ENCODE data around the gene NPHP4.

Gene NPHP4

GRCh38 chr1:5915587-5916571 lies 76.3 kb downstream of the NPHP4 start:
- peak; percentile 41 to 43 for DNase-seq (ENCODE audit: low read depth in 1 of 2, low spot score in 1 of 2)
- no peak for TF ChIP-seq JUND (IDR thresholded peaks at IDR 0.05; ENCODE audit: low read depth)
- in situ Hi-C loops (cut with HindIII; ENCODE audit: low pct_unique_long_range_greater_than_20kb, low sequenced_read_pairs), result no loop called here

- in situ Hi-C loops (cut with HindIII; ENCODE audit: low pct_unique_long_range_greater_than_20kb, low sequenced_read_pairs), result no loop called here
- TF ChIP-seq JUND (IDR thresholded peaks at IDR 0.05; ENCODE audit: low read depth), result no peak
- DNase-seq (ENCODE audit: low read depth in 1 of 2, low spot score in 1 of 2), result no peak
These were observed 77.4 kb downstream of the NPHP4 start for GRCh38 chr1:5914676-5915365.

GRCh38 chr1:5913876-5914275 lies 78.3 kb downstream of the NPHP4 start:
- no peak for DNase-seq (ENCODE audit: low read depth in 1 of 2, low spot score in 1 of 2)
- in situ Hi-C loops (cut with HindIII; ENCODE audit: low pct_unique_long_range_greater_than_20kb, low sequenced_read_pairs), result no loop called here
- TF ChIP-seq JUND (IDR thresholded peaks at IDR 0.05; ENCODE audit: low read depth), result no peak

GRCh38 chr1:5913078-5913845 lies 79.0 kb downstream of the NPHP4 start:
- no peak for DNase-seq (ENCODE audit: low read depth in 1 of 2, low spot score in 1 of 2)
- in situ Hi-C loops (cut with HindIII; ENCODE audit: low pct_unique_long_range_greater_than_20kb, low sequenced_read_pairs), result no loop called here
- TF ChIP-seq JUND (IDR thresholded peaks at IDR 0.05; ENCODE audit: low read depth), result no peak

- in situ Hi-C loops (cut with HindIII; ENCODE audit: low pct_unique_long_range_greater_than_20kb, low sequenced_read_pairs), result no loop called here
- no peak for DNase-seq (ENCODE audit: low read depth in 1 of 2, low spot score in 1 of 2)
- TF ChIP-seq JUND (IDR thresholded peaks at IDR 0.05; ENCODE audit: low read depth), result no peak
These were observed 80.4 kb downstream of the NPHP4 start for GRCh38 chr1:5911871-5912271.

GRCh38 chr1:5911157-5911556 lies 81.1 kb downstream of the NPHP4 start:
- DNase-seq (ENCODE audit: low read depth in 1 of 2, low spot score in 1 of 2), result no peak
- TF ChIP-seq JUND (IDR thresholded peaks at IDR 0.05; ENCODE audit: low read depth), result no peak
- in situ Hi-C loops (cut with HindIII; ENCODE audit: low pct_unique_long_range_greater_than_20kb, low sequenced_read_pairs), result no loop called here

- in situ Hi-C loops (cut with HindIII; ENCODE audit: low pct_unique_long_range_greater_than_20kb, low sequenced_read_pairs), result no loop called here
- no peak for DNase-seq (ENCODE audit: low read depth in 1 of 2, low spot score in 1 of 2)
- no peak for TF ChIP-seq JUND (IDR thresholded peaks at IDR 0.05; ENCODE audit: low read depth)
These were observed 81.6 kb downstream of the NPHP4 start for GRCh38 chr1:5910666-5911065.

- no peak for DNase-seq (ENCODE audit: low read depth in 1 of 2, low spot score in 1 of 2)
- in situ Hi-C loops (cut with HindIII; ENCODE audit: low pct_unique_long_range_greater_than_20kb, low sequenced_read_pairs), result no loop called here
These were observed 82.0 kb downstream of the NPHP4 start for GRCh38 chr1:5910276-5910620.

GRCh38 chr1:5909576-5910275 lies 82.5 kb downstream of the NPHP4 start:
- DNase-seq (ENCODE audit: low read depth in 1 of 2, low spot score in 1 of 2), result no peak
- in situ Hi-C loops (cut with HindIII; ENCODE audit: low pct_unique_long_range_greater_than_20kb, low sequenced_read_pairs), result no loop called here
- TF ChIP-seq JUND (IDR thresholded peaks at IDR 0.05; ENCODE audit: low read depth), result no peak

More at GRCh38 chr1:5910276-5910620, 82.0 kb downstream of the NPHP4 start:
- TF ChIP-seq JUND (IDR thresholded peaks at IDR 0.05; ENCODE audit: low read depth), result no peak

GRCh38 chr1:5908461-5909375 lies 83.5 kb downstream of the NPHP4 start:
- in situ Hi-C loops (cut with HindIII; ENCODE audit: low pct_unique_long_range_greater_than_20kb, low sequenced_read_pairs), result no loop called here
- no peak for DNase-seq (ENCODE audit: low read depth in 1 of 2, low spot score in 1 of 2)

GRCh38 chr1:5907966-5908365 lies 84.3 kb downstream of the NPHP4 start:
- DNase-seq (ENCODE audit: low read depth in 1 of 2, low spot score in 1 of 2), result no peak
- in situ Hi-C loops (cut with HindIII; ENCODE audit: low pct_unique_long_range_greater_than_20kb, low sequenced_read_pairs), result no loop called here
- TF ChIP-seq JUND (IDR thresholded peaks at IDR 0.05; ENCODE audit: low read depth), result no peak

More at GRCh38 chr1:5908461-5909375, 83.5 kb downstream of the NPHP4 start:
- TF ChIP-seq JUND (IDR thresholded peaks at IDR 0.05; ENCODE audit: low read depth), result no peak

Data from T47D (cell line).